Putamen (tissue), 1 donor: ENCODE results near the gene CBFA2T2.
"Not testable (repeated sequence)": the region's sequence is repeated elsewhere in the genome, so short reads cannot be mapped to it uniquely, and the experiment has no call there.

Experiments used
- DNase-seq: peaks from one replicate; pipeline ENCODE4 v3.0.0-alpha.2; 2016; ENCODE audit warnings: low spot score

Gene CBFA2T2

DNA sequence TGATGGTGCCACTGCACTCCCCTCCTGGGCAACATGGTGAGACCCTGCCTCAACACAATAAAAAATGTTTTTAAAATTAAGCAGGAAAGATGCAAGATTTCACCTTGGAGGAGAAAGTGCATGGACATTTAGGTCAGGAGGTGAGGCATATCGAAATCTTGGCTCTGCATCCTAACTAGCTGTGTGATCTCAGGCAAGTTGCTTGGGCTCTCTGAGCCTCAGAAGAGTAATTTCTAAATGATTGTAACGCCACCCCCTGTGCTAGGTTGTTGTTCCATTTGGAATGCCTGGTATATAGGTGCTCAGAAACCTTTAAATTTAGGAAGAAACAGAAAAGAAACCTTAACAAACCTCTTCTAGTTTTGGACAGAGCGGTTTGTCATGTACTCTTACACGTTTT lies 136.3 kb downstream of the CBFA2T2 start:
- no peak for DNase-seq

- no peak for DNase-seq
Measured at GRCh38 chr20:33627577-33628216, 137.8 kb downstream of the CBFA2T2 start.

DNA sequence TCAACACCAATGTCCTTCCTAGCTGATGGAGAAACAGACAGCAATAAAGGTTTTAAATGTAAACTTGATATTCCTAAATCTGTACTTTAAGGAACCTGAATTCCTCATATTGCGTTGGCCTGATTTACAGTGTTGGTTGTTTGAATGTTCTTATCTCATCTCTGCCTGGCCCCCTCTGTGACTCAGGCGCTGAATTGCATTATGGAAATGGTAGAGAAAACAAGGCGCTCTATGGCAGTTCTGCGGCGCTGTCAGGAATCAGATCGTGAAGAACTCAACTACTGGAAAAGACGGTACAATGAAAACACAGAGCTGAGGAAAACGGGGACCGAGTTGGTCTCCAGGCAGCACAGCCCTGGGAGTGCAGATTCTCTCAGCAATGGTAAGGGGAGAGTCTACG lies 139.6 kb downstream of the CBFA2T2 start:
- no peak for DNase-seq

DNA sequence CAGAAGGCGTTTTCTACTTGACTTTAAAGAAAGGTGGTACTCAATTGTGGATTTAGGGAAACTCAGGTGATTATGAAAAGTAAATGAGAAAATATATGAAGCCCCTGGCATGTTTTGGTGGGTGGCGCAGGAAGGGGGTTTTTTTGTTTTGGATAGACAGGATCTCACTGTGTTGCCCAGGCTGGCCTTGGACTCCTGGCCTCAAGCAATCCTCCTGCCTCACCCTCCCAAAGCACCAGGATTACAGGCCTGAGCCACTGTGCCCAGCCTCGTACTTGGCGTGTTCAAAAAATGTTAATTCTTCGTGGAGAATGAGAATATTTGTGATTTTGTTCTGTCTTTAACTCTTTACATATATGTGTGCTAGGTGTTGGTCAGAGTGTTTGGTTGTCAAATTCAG lies 140.1 kb downstream of the CBFA2T2 start:
- DNase-seq: no peak

DNA sequence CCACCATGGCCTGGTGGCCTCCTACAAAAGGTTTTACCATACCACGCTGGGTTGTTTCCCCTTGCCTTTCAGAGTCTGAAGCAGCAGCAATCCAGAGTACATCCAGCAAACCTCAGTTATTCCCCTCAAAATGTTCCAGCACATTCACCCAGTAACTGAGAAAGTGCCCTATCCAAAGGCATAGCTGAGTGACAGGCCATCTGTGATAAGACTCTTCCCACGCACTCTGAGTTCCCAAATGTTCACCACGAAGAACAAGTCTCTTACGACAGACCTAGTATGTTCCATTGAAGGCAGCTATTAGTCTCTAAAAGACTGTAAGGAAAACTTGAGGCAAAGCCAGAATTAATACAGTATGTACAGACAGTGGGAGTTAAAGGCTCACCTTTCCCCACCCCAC lies 140.6 kb downstream of the CBFA2T2 start:
- no peak for DNase-seq

- not testable (repeated sequence) for DNase-seq
Measured at GRCh38 chr20:33631910-33632309, 142.0 kb downstream of the CBFA2T2 start.

- no peak for DNase-seq
Measured at GRCh38 chr20:33635341-33635740, 145.4 kb downstream of the CBFA2T2 start.

DNA sequence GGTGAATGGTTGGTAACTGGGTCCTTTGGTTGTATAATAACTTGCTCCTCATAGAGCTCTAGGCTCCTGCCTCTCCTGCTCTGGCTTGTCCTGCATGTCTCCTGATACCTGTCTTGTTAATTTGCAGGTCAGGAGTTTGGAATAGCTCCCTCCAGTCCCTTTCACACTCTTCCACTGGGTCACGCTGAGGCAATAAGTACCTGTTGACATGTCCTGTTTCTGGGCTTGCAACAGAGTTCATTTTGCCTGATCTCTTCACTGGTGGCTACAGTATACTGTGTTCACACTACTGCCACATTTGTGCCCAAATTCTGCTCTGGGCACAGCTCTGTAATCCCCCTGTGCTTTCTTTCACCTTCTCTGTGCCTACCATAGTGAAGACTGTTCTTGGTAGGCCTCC lies 146.9 kb downstream of the CBFA2T2 start:
- no peak for DNase-seq

DNA sequence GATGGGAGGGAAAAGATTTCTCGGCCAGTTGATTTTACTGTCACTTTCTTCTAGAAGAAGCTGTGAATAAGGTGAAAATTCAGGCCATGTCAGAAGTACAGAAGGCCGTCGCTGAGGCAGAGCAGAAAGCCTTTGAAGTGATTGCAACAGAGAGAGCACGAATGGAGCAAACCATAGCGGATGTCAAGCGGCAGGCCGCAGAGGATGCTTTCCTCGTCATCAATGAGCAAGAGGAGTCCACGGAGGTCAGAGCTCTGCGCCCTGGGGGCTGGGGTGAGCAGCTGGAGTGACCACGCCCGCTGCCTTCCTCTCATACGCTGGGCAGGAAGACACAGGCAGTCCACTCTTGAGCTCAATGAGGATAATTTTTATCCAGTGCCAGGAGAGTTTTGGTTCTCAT lies 150.4 kb downstream of the CBFA2T2 start:
- no peak for DNase-seq

GRCh38 chr20:33644313-33645071 lies 154.6 kb downstream of the CBFA2T2 start:
- DNase-seq: no peak

DNA sequence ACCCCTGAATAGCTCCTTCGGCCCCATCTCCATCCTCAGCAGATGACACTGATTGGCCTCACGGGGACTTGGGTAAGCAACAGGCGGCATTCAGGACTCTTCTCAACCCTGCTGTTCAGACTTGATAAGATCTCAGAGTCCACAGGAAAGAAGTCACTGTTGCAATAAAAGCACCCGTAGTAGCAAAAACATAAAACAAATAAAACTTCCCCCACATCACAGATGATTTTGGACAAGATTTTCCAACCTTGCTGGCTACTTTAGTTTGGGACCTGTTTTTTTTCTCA lies 155.1 kb downstream of the CBFA2T2 start:
- DNase-seq: no peak

DNA sequence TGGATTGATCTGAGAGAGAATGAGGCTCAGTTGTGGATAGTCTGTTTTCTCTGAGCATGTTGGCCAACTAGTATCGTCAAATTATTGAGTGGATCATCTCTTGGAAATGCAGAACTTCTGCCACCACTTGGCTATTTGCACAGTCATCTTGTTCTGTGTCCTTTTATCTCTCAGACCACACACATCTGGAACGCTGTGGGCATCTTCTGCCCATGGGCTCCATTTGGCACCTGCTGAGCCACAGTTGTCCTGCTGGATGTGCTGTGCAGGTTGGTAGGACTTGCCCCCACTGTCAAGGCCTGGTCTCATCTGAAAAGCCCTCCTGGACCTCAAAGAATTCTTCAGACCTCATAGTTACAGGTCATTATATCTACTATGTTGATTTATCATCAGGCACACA lies 155.5 kb downstream of the CBFA2T2 start:
- DNase-seq: no peak

DNA sequence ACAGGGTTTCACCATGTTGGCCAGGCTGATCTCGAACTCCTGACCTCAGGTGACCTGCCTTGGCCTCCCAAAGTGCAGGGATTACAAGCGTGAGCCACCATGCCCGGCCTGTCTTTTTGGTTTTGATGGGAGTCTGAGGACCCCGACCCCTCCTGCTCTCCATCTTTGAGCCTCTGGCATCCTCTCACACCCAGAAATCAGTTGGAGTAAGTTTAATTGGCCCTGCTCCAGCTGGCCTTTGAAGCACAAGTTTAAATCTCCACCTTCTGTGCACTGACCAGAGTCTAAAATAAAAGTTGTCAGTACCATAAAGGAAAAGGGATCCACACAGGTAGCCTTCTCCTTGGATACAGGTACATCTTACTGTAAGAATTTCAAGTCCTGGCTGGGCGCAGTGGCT lies 156.3 kb downstream of the CBFA2T2 start:
- no peak for DNase-seq

DNA sequence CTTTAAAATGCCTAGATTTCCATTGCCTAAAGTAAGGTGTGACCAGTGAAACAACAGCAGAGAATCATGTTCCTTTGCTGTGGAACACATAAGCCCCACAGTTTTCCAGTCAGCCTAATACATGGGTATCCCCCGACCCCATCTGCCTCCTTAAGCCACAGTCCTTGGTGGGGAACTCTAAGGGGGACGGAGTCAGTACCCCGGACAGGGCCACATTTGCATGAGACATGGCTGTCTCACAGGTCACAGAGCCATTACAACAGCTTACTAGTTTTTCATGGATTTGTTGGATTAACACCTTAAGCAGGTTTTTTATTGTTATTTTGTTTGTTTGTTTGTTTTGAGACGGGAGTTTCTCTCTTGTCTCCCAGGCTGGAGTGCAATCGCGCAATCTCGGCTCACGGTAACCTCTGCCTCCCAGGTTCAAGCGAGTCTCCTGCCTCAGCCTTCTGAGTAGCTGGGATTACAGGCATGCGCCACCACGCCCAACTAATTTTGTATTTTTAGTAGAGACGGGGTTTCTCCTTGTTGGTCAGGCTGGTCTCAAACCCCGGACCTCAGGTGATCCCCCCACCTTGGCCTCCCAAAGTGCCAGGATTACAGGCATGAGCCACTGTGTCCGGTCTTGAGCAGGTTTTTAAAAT lies 157.2 kb downstream of the CBFA2T2 start:
- DNase-seq: not testable (repeated sequence)

DNA sequence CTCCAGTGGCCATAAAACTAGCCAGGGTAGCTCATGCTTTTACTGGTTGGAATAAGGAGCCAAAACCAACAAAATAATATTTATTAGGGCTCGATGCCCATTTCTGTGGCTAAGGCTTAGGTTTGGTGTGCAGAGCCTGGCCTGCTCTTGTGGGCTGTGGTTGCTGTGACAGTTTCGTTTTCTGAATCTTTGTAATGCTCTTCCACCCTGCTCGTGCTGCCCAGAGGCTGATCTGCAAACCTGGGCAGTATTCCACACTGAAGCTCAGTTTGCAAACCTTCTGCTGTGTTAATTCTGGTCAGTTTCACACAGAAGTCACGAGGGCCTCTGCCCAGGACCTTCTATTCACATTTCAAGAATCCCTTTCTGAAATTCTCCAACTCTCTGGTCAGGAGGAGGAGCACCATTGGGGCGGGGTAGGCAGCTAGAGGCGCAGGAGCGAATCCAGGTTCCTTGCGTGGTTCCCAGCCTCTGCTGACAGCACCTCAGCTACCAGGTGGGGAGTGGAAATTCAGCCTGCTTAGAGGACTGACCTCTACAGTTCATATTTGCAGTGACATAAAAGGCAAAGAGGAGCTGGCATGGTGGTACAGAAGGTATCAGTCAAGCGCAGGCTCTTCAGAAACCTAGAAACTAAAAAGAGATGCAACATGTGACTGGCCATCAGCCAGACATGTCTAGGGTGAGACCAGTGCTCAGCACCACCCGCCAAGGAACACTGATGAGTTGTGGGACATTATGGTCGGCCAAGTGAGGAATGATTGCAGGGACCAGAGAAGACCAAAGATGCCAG lies 157.9 kb downstream of the CBFA2T2 start:
- no peak for DNase-seq

- no peak for DNase-seq
Measured at GRCh38 chr20:33648396-33649004, 158.6 kb downstream of the CBFA2T2 start.

GRCh38 chr20:33649201-33649681 lies 159.3 kb downstream of the CBFA2T2 start:
- no peak for DNase-seq

- DNase-seq: no peak
Measured at GRCh38 chr20:33650111-33650752, 160.3 kb downstream of the CBFA2T2 start.

DNA sequence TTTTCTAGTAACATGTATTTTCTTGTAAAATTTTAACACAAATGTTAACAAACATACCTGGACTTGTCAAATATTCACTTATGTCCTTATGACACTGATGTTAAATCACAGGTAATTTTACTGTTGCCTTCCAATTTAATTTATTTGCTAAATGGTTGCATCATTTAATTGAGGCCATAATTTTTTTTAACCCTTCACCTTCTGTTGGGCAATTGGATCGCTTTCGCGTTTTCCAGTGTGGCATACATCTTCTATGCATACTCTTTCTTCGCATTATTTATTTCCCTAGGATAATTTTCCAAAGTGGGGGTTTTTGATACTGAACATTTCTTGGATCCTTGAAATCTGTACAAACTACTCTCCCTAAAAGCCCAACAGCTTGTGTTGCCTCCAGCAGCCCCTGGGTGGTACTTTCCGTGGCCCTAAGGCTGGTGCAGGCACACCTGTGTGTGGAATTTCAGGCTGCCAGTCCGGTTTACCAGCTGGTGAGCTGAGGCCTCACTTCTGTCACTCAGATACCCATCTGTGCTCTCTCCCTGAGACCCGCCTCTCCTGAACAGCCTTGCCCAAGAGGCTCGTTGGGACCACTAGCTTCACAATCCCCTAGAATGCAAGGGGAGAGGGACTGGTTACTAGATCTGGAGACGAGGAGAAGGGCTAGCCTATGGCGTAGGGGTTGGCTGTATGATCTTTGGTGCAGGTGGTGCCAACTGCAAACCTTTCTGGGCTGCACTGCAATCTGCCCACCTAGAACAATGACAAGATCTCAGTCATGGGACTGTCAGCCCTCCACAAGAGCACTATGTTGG lies 161.1 kb downstream of the CBFA2T2 start:
- DNase-seq: no peak

- no peak for DNase-seq
Measured at GRCh38 chr20:33651562-33652048, 161.7 kb downstream of the CBFA2T2 start.
